GM12878 (cell line): ENCODE results near the gene JADE2.

Experiments used
- CREB1 ChIP-seq: IDR thresholded peaks from 2 replicates; pipeline ENCODE4 v1.6.1; 2012; ENCODE audit warnings: low read depth, mild to moderate bottlenecking, inconsistent platforms
- CTCF ChIP-seq, 3 experiments: IDR thresholded peaks in 2 of 3; conservative IDR thresholded peaks in 1 of 3; 2 replicates each; pipeline ENCODE4 v1.5.1; 2011; ENCODE audit warnings: low read depth in 3 of 3, low read length in 3 of 3, mild to moderate bottlenecking in 3 of 3, control low read depth in 2 of 3, moderate library complexity in 2 of 3, inconsistent platforms in 1 of 3, mixed read lengths in 1 of 3; ENCODE audit not compliant: control insufficient read depth in 2 of 3, insufficient read depth in 1 of 3; ENCODE audit errors: extremely low read depth in 1 of 3
- EGR1 ChIP-seq, 2 experiments: IDR thresholded peaks; 1 replicate in 1 of 2; 2 replicates in 1 of 2; pipeline ENCODE4 v1.6.1; 2011 to 2012; ENCODE audit warnings: low read depth in 2 of 2, low read length in 2 of 2, borderline replicate concordance in 1 of 2, mild to moderate bottlenecking in 1 of 2, moderate library complexity in 1 of 2
- HCFC1 ChIP-seq: fragments of 150-350 bp; IDR thresholded peaks from 2 replicates; pipeline ENCODE4 v1.6.1; 2014; ENCODE audit warnings: low read length
- HDAC2 ChIP-seq: fragments of 200-600 bp; sonication (generic); IDR thresholded peaks from 2 replicates; pipeline ENCODE4 v1.6.1; 2017
- MTA3 ChIP-seq: IDR thresholded peaks from 2 replicates; pipeline ENCODE4 v1.6.1; 2012; ENCODE audit warnings: low read length, inconsistent platforms, borderline replicate concordance
- RFX5 ChIP-seq: IDR thresholded peaks from 2 replicates; pipeline ENCODE4 v1.6.1; 2011; ENCODE audit warnings: low read depth, low read length, improper control_type of control experiment
- SMC3 ChIP-seq: IDR thresholded peaks from 2 replicates; pipeline ENCODE4 v1.6.1; 2011; ENCODE audit warnings: low read length, improper control_type of control experiment, borderline replicate concordance
- SUPT20H ChIP-seq: IDR thresholded peaks from 2 replicates; pipeline ENCODE4 v1.6.1; 2011; ENCODE audit warnings: low read depth, mild to moderate bottlenecking, low read length, moderate library complexity, borderline replicate concordance; ENCODE audit not compliant: control insufficient read depth
- TAF1 ChIP-seq: IDR thresholded peaks from 2 replicates; pipeline ENCODE4 v1.6.1; 2011; ENCODE audit warnings: mild to moderate bottlenecking, low read depth, low read length, borderline replicate concordance
- TCF7 ChIP-seq: IDR thresholded peaks from 2 replicates; pipeline ENCODE4 v1.6.1; 2014; ENCODE audit warnings: antibody characterized with exemption, borderline replicate concordance
- USF1 ChIP-seq: IDR thresholded peaks from 2 replicates; pipeline ENCODE4 v1.6.1; 2011; ENCODE audit warnings: borderline replicate concordance, low read depth, mild to moderate bottlenecking, moderate library complexity, mixed read lengths, low read length; ENCODE audit not compliant: insufficient read depth; ENCODE audit errors: extremely low read length

GRCh38 chr5:134580001-134580460 is 54.6 kb downstream of the JADE2 start:
- TF ChIP-seq CTCF (IDR thresholded peaks at IDR 0.05 in 2 of 3, conservative IDR thresholded peaks at IDR 0.05 in 1 of 3; ENCODE audit: control insufficient read depth in 2 of 3, extremely low read depth in 1 of 3, insufficient read depth in 1 of 3, low read depth in 3 of 3, low read length in 3 of 3) (no peak), MTA3 (no peak), USF1 (no peak), EGR1 (IDR thresholded peaks at IDR 0.05; ENCODE audit: borderline replicate concordance in 1 of 2, low read depth in 2 of 2, low read length in 2 of 2) (no peak), RFX5 (no peak), SMC3 (no peak), TAF1 (no peak), HCFC1 (no peak), TCF7 (no peak), SUPT20H (no peak), CREB1 (no peak), HDAC2 (no peak)
